Endothelial cell of umbilical vein (primary cell): Measurements from ENCODE around the gene PDGFRB. TPM values are rescaled to one million over a fixed set of nuclear protein-coding genes. Genes with fewer than 3 reads are reported as not detected.

ENCODE experiments used
- BruUV-seq: library from RNA; stranded (reverse); fragments of 400-500 nt; replicated peaks from 2 replicates; lab custom pipeline; 2021; lab: Mats Ljungman, UMichigan
- CTCF ChIA-PET: fragments of 300-600, 350-600 bp; sonication (Branson Sonifier 250); formaldehyde crosslinking; loops from one replicate; lab custom pipeline; 2021; ENCODE audit warnings: antibody characterized with exemption, inconsistent platforms; lab: Charles Lee
- POLR2A ChIA-PET: fragments of 300-600, 350-600 bp; sonication (Branson Sonifier 250); formaldehyde crosslinking; loops from one replicate; lab custom pipeline; 2021; ENCODE audit warnings: antibody characterized with exemption, inconsistent platforms; lab: Charles Lee
- DNase-seq: peaks from one replicate; pipeline ENCODE4 v3.0.0-alpha.2; 2011; ENCODE audit warnings: low read depth, low spot score
- FAIRE-seq: peaks from 2 replicates; lab custom pipeline; 2011; peaks lifted over from hg19 to GRCh38; lab: Jason Lieb, UNC
- H2AFZ ChIP-seq: 2 replicates; pipeline ENCODE4 v1.6.0; 2012; ENCODE audit warnings: low read depth, low read length, control low read depth, inconsistent platforms
- H3K27ac ChIP-seq: 2 replicates; pipeline ENCODE4 v1.5.1; 2011; ENCODE audit warnings: low read depth, mild to moderate bottlenecking, control low read depth, low read length, moderate library complexity; ENCODE audit not compliant: insufficient read depth
- H3K27me3 ChIP-seq, 2 experiments: 2 replicates each; pipeline versions ENCODE4 v1.6.0 to v1.6.1; 2011; ENCODE audit warnings: low read length in 2 of 2, mixed read lengths in 1 of 2; ENCODE audit not compliant: control insufficient read depth in 2 of 2, insufficient read depth in 2 of 2
- H3K36me3 ChIP-seq, 2 experiments: 2 replicates in 1 of 2; 3 replicates in 1 of 2; pipeline ENCODE4 v1.5.1; 2011; ENCODE audit warnings: low read length in 2 of 2, mild to moderate bottlenecking in 1 of 2, moderate library complexity in 1 of 2; ENCODE audit not compliant: control insufficient read depth in 2 of 2, insufficient read depth in 2 of 2; ENCODE audit errors: extremely low read depth in 1 of 2
- H3K4me1 ChIP-seq: 3 replicates; pipeline ENCODE4 v1.5.1; 2011; ENCODE audit warnings: mild to moderate bottlenecking, low read length; ENCODE audit not compliant: control insufficient read depth, insufficient read depth; ENCODE audit errors: extremely low read depth
- H3K4me2 ChIP-seq: 2 replicates; pipeline ENCODE4 v1.6.1; 2011; ENCODE audit warnings: low read length, control low read depth, mixed read lengths; ENCODE audit not compliant: insufficient read depth
- H3K4me3 ChIP-seq, 3 experiments: fragments of 200-600 bp in 1 of 3; sonication (generic), shearing (Covaris generic) in 1 of 3; replicated peaks in 1 of 3; 2 replicates each; pipeline ENCODE4 v1.5.1; 2011 to 2016; ENCODE audit warnings: control low read depth in 3 of 3, low read length in 3 of 3, mild to moderate bottlenecking in 2 of 3, inconsistent platforms in 1 of 3, low read depth in 1 of 3, moderate library complexity in 1 of 3; ENCODE audit not compliant: insufficient read depth in 1 of 3
- H3K79me2 ChIP-seq: 2 replicates; pipeline ENCODE4 v1.6.0; 2012; ENCODE audit warnings: low read length, inconsistent platforms; ENCODE audit not compliant: control insufficient read depth, insufficient read depth
- H3K9ac ChIP-seq: replicated peaks from 2 replicates; pipeline ENCODE3; 2011; ENCODE audit warnings: low read length, control low read depth; ENCODE audit not compliant: insufficient read depth; ENCODE audit errors: extremely low read depth
- H3K9me1 ChIP-seq: replicated peaks from 3 replicates; pipeline ENCODE4 v1.6.0; 2011; ENCODE audit warnings: mild to moderate bottlenecking, low read length; ENCODE audit not compliant: control insufficient read depth, insufficient read depth; ENCODE audit errors: extremely low read depth
- H3K9me3 ChIP-seq: replicated peaks from 2 replicates; pipeline ENCODE4 v1.5.1; 2012; ENCODE audit warnings: low read length, inconsistent platforms; ENCODE audit not compliant: control insufficient read depth, insufficient read depth
- H4K20me1 ChIP-seq: replicated peaks from 2 replicates; pipeline ENCODE3; 2011; ENCODE audit warnings: mild to moderate bottlenecking, low read length; ENCODE audit not compliant: control insufficient read depth, insufficient read depth; ENCODE audit errors: extremely low read depth
- EZH2 ChIP-seq: IDR thresholded peaks from 2 replicates; pipeline ENCODE4 v1.6.1; 2012; ENCODE audit warnings: borderline replicate concordance, low read depth, mild to moderate bottlenecking, moderate library complexity, low read length, inconsistent platforms; ENCODE audit not compliant: severe bottlenecking
- FOS ChIP-seq: IDR thresholded peaks from 2 replicates; pipeline ENCODE4 v1.6.1; 2011; ENCODE audit warnings: mild to moderate bottlenecking, low read length, moderate library complexity, borderline replicate concordance; ENCODE audit not compliant: insufficient read depth
- GATA2 ChIP-seq: IDR thresholded peaks from 2 replicates; pipeline ENCODE4 v1.7.0; 2011; ENCODE audit warnings: low read depth, mild to moderate bottlenecking, moderate library complexity, mixed read lengths, low read length; ENCODE audit not compliant: insufficient read length, insufficient read depth
- JUN ChIP-seq: IDR thresholded peaks from 2 replicates; pipeline ENCODE4 v1.6.1; 2011; ENCODE audit warnings: borderline replicate concordance, low read depth; ENCODE audit not compliant: insufficient read length, insufficient read depth
- MYC ChIP-seq: IDR thresholded peaks from one replicate; pipeline ENCODE4 v1.6.1; 2011; ENCODE audit warnings: mild to moderate bottlenecking, low read depth, low read length
- POLR2A ChIP-seq: IDR thresholded peaks from 2 replicates; pipeline ENCODE4 v1.6.1; 2012; ENCODE audit warnings: low read depth, mild to moderate bottlenecking, control low read depth, low read length
- POLR2AphosphoS5 ChIP-seq: IDR thresholded peaks from 2 replicates; pipeline ENCODE4 v1.6.1; 2012; ENCODE audit warnings: low read depth, mild to moderate bottlenecking, control low read depth, low read length, moderate library complexity; ENCODE audit not compliant: insufficient read depth
- dilution Hi-C: fragments of 300-500 bp; cut with MboI; formaldehyde crosslinking; loops from one replicate; pipeline ENCODE4 v1.15.0; 2019; ENCODE audit warnings: low sequenced_read_pairs; ENCODE audit not compliant: extremely low pct_ligation_motif_present
- intact Hi-C: fragments of 100-400 bp; cut with micrococcal nuclease; formaldehyde crosslinking; loops from one replicate; pipeline ENCODE4 v1.10.0; 2022
- polyA plus RNA-seq, 4 experiments: library from polyadenylated mRNA; depleted of rRNA in 3 of 4; stranded (reverse) in 3 of 4; unstranded in 1 of 4; fragments of >200 nt; gene quantifications; 2 replicates each; pipeline versions ENCODE4 v1.2.1 to v1.2.3, GENCODE V29; 2011 to 2012; ENCODE audit warnings: missing spikeins in 1 of 4
- total RNA-seq: library from RNA; stranded (reverse); gene quantifications from 2 replicates; pipeline ENCODE4 v1.2.3, GENCODE V29; 2021
- TF ChIP-seq, protein P1 (sequence below): IDR thresholded peaks from 2 replicates; pipeline ENCODE4 v1.6.1; 2011; ENCODE audit not compliant: insufficient read depth, insufficient read length
- TF ChIP-seq, protein P2 (sequence below), 2 donors: IDR thresholded peaks; 1 replicate in 1 of 2; 2 replicates in 1 of 2; pipeline ENCODE4 v1.5.1; 2011; ENCODE audit warnings: low read length in 2 of 2, mild to moderate bottlenecking in 2 of 2, moderate library complexity in 2 of 2, control low read depth in 1 of 2, inconsistent platforms in 1 of 2, low read depth in 1 of 2; ENCODE audit not compliant: insufficient read depth in 1 of 2; ENCODE audit errors: extremely low read depth in 1 of 2

Gene PDGFRB
- total and polyA plus RNA-seq, 2 donors (not counting 3 experiments of a cell fraction or from before 2014, with no cell fraction given): 1.4 to 1.7 TPM

DNA sequence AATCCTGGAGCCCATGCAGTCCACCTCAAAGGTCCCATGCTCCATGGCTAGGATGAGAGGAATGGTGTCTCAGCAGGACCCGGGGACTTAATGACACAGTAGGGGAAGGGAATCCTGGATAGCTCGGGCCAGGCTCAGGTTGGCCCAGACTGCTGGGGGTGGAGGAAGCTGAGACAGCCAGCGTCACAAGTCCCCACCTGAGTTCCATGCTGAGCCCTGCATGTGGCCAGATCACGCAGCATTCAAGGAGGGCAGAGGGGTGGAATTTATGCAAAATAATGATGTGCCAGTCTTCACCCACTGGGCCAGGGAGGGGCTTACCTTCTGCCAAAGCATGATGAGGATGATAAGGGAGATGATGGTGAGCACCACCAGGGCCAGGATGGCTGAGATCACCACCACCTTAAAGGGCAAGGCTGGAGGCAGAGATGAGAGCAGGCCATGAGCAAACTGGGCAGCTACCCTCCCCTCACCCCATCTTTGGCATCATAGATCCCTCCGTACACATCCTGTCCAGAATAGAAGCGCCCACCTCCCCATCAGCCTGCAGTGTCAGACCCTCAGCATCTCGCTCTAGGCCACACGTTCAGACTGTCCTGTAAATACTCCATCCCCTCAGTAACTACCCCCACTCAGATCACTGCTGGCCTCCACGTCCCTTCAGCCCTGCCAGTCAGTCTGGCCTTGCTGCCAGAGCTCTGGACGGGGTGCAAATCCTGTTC, 29.3 kb downstream of the PDGFRB start:
- FAIRE-seq (no peak), DNase-seq (no peak)
- peaks cover 7% of the 10 kb centered on the region for H3K4me1 ChIP-seq
- no peak overlapping the region for H3K4me2 ChIP-seq
- TF ChIP-seq, protein P1, sequence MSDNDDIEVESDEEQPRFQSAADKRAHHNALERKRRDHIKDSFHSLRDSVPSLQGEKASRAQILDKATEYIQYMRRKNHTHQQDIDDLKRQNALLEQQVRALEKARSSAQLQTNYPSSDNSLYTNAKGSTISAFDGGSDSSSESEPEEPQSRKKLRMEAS: no peak
- TF ChIP-seq EZH2 (no peak), FOS (no peak), GATA2 (no peak), MYC (no peak), POLR2AphosphoS5 (no peak), POLR2A (no peak), JUN (no peak)
- TF ChIP-seq, protein P2, sequence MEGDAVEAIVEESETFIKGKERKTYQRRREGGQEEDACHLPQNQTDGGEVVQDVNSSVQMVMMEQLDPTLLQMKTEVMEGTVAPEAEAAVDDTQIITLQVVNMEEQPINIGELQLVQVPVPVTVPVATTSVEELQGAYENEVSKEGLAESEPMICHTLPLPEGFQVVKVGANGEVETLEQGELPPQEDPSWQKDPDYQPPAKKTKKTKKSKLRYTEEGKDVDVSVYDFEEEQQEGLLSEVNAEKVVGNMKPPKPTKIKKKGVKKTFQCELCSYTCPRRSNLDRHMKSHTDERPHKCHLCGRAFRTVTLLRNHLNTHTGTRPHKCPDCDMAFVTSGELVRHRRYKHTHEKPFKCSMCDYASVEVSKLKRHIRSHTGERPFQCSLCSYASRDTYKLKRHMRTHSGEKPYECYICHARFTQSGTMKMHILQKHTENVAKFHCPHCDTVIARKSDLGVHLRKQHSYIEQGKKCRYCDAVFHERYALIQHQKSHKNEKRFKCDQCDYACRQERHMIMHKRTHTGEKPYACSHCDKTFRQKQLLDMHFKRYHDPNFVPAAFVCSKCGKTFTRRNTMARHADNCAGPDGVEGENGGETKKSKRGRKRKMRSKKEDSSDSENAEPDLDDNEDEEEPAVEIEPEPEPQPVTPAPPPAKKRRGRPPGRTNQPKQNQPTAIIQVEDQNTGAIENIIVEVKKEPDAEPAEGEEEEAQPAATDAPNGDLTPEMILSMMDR (IDR thresholded peaks at IDR 0.05; ENCODE audit: extremely low read depth in 1 of 2, insufficient read depth in 1 of 2, low read depth in 1 of 2, low read length in 2 of 2): no peak
- dilution Hi-C loops (no loop called here), intact Hi-C loops (no loop called here)
- no peaks in the 10 kb centered on the region for H3K9me1 ChIP-seq
- no peak overlapping the region for H2AFZ ChIP-seq
- H3K9me3 ChIP-seq: no peaks in the 10 kb centered on the region
- H4K20me1 ChIP-seq: no peaks in the 10 kb centered on the region
- H3K27ac ChIP-seq: no peak overlapping the region
- H3K27me3 ChIP-seq: no peaks in the 10 kb centered on the region
- no TSS peak for BruUV-seq
- ChIA-PET CTCF (interaction anchor here (1.1 kb wide), 1 partner anchor 49 kb away, joined by 3 read pairs; no protein-coding TSS in a partner anchor), POLR2A (no interaction called here)
- no peak overlapping the region for H3K9ac ChIP-seq
- no peak overlapping the region for H3K4me3 ChIP-seq
- no peaks in the 10 kb centered on the region for H3K36me3 ChIP-seq
- no peaks in the 10 kb centered on the region for H3K79me2 ChIP-seq
